Breast epithelium (tissue), 4 donors: ENCODE measurements around the gene PTP4A1. TPM values are rescaled to one million over a fixed set of nuclear protein-coding genes. Genes with fewer than 3 reads are reported as not detected.

Source experiments
- DNase-seq, 2 donors: peaks; one replicate each; pipeline ENCODE4 v3.0.0-alpha.2; 2019; ENCODE audit warnings: low spot score in 2 of 2
- H3K27ac ChIP-seq, 2 donors: fragments of 200-600 bp; sonication (generic) in 1 of 2; one replicate each; pipeline ENCODE4 v1.5.1; 2016 to 2019; ENCODE audit warnings: mild to moderate bottlenecking in 1 of 2
- H3K27me3 ChIP-seq, 2 donors: fragments of 200-600 bp; sonication (generic) in 1 of 2; one replicate each; pipeline versions ENCODE4 v1.5.1 to v1.6.0; 2017 to 2019; ENCODE audit warnings: control low read depth in 1 of 2, mild to moderate bottlenecking in 1 of 2
- H3K36me3 ChIP-seq: fragments of 200-600 bp; one replicate; pipeline ENCODE4 v1.5.1; 2019
- H3K4me1 ChIP-seq, 2 donors: fragments of 200-600 bp; sonication (generic); one replicate each; pipeline ENCODE4 v1.5.1; 2016 to 2019; ENCODE audit warnings: control low read depth in 1 of 2
- H3K4me3 ChIP-seq, 3 donors: fragments of 200-600 bp; sonication (generic); 1 replicate in 2 of 3; 2 replicates in 1 of 3; pipeline ENCODE4 v1.5.1; 2016 to 2019; ENCODE audit warnings: mild to moderate bottlenecking in 3 of 3, moderate library complexity in 2 of 3
- H3K9me3 ChIP-seq, 2 donors: fragments of 200-600 bp; sonication (generic) in 1 of 2; one replicate each; pipeline ENCODE4 v1.5.1; 2016 to 2019; ENCODE audit warnings: control low read depth in 1 of 2
- CTCF ChIP-seq, 3 donors: fragments of 450-650 bp; IDR thresholded peaks; one replicate each; pipeline ENCODE4 v1.5.1; 2016 to 2017; ENCODE audit warnings: antibody characterized with exemption in 3 of 3, mild to moderate bottlenecking in 3 of 3, moderate library complexity in 3 of 3
- POLR2A ChIP-seq: fragments of 450-650 bp; IDR thresholded peaks from one replicate; pipeline ENCODE4 v1.6.1; 2016; ENCODE audit warnings: antibody characterized with exemption, mild to moderate bottlenecking, moderate library complexity
- POLR2AphosphoS5 ChIP-seq, 3 donors: sonication (generic); formaldehyde crosslinking; IDR thresholded peaks; one replicate each; pipeline ENCODE4 v1.6.1; 2017; ENCODE audit warnings: antibody characterized with exemption in 3 of 3
- intact Hi-C: fragments of 100-400 bp; cut with DNase I; formaldehyde crosslinking; loops from one replicate; pipeline ENCODE4 v1.15.1; 2023; ENCODE audit warnings: low total_unique reads
- total RNA-seq, 3 donors: library from RNA; depleted of rRNA; stranded (reverse); fragments of >200 nt; gene quantifications; one replicate each; pipeline ENCODE4 v1.1.0, GENCODE V29; 2016

The PTP4A1 gene
- total RNA-seq, 3 donors from 2014 or later = 22.9 to 38.5 (median 26.9) TPM

- H3K27ac ChIP-seq = no peak overlapping the region
- H3K27me3 ChIP-seq = no peaks in the 10 kb centered on the region
- H3K4me1 ChIP-seq = no peaks in the 10 kb centered on the region
- no peaks in the 10 kb centered on the region for H3K36me3 ChIP-seq
- intact Hi-C loops = no loop called here
- no peaks in the 10 kb centered on the region for H3K9me3 ChIP-seq
- DNase-seq = no peak
- H3K4me3 ChIP-seq = no peak overlapping the region
- TF ChIP-seq POLR2A (no peak), CTCF (IDR thresholded peaks at IDR 0.05) (no peak), POLR2AphosphoS5 (IDR thresholded peaks at IDR 0.05) (no peak)
These were observed 17.5 kb upstream of the PTP4A1 start for GRCh38 chr6:63554782-63555181.

- TF ChIP-seq CTCF (IDR thresholded peaks at IDR 0.05) (no peak), POLR2AphosphoS5 (IDR thresholded peaks at IDR 0.05) (no peak), POLR2A (no peak)
- Histone ChIP-seq H3K4me1 (no peaks in the 10 kb centered on the region), H3K36me3 (no peaks in the 10 kb centered on the region), H3K4me3 (no peak overlapping the region), H3K27ac (no peak overlapping the region), H3K27me3 (no peaks in the 10 kb centered on the region), H3K9me3 (no peaks in the 10 kb centered on the region)
- intact Hi-C loops = no loop called here
- DNase-seq = no peak
These were observed 15.9 kb upstream of the PTP4A1 start for GRCh38 chr6:63556369-63556768.

GRCh38 chr6:63558278-63558677 is 14.0 kb upstream of the PTP4A1 start:
- DNase-seq = no peak
- Histone ChIP-seq H3K27me3 (no peaks in the 10 kb centered on the region), H3K27ac (no peak overlapping the region), H3K36me3 (no peaks in the 10 kb centered on the region), H3K4me3 (no peak overlapping the region), H3K9me3 (no peaks in the 10 kb centered on the region), H3K4me1 (no peaks in the 10 kb centered on the region)
- TF ChIP-seq POLR2A (no peak), POLR2AphosphoS5 (IDR thresholded peaks at IDR 0.05) (no peak), CTCF (IDR thresholded peaks at IDR 0.05) (no peak)
- intact Hi-C loops = no loop called here

GRCh38 chr6:63560801-63561287 is 11.4 kb upstream of the PTP4A1 start:
- Histone ChIP-seq H3K9me3 (no peaks in the 10 kb centered on the region), H3K4me3 (no peak overlapping the region), H3K27ac (peak overlapping the region in 1 of 2 donors; percentile 38), H3K36me3 (no peaks in the 10 kb centered on the region), H3K27me3 (no peaks in the 10 kb centered on the region), H3K4me1 (no peaks in the 10 kb centered on the region)
- no peak for DNase-seq
- TF ChIP-seq CTCF (IDR thresholded peaks at IDR 0.05) (no peak), POLR2AphosphoS5 (IDR thresholded peaks at IDR 0.05) (no peak), POLR2A (no peak)
- intact Hi-C loops = no loop called here

GRCh38 chr6:63561288-63561687 is 11.0 kb upstream of the PTP4A1 start:
- H3K27ac ChIP-seq = no peak overlapping the region
- no peaks in the 10 kb centered on the region for H3K9me3 ChIP-seq
- TF ChIP-seq CTCF (IDR thresholded peaks at IDR 0.05) = no peak
- no peak for TF ChIP-seq POLR2AphosphoS5 (IDR thresholded peaks at IDR 0.05)
- TF ChIP-seq POLR2A = no peak
- H3K4me1 ChIP-seq = no peaks in the 10 kb centered on the region
- no peak for DNase-seq
- H3K27me3 ChIP-seq = no peaks in the 10 kb centered on the region
- no peak overlapping the region for H3K4me3 ChIP-seq
- intact Hi-C loops = no loop called here
- no peaks in the 10 kb centered on the region for H3K36me3 ChIP-seq
